Esophagus squamous epithelium (tissue), 4 donors: ENCODE data around the gene GTF2IRD1.

Experiments
- POLR2A ChIP-seq, 4 donors: fragments of 450-650 bp; IDR thresholded peaks; one replicate each; pipeline ENCODE4 v1.6.1; 2017; ENCODE audit warnings: antibody characterized with exemption in 4 of 4, mild to moderate bottlenecking in 4 of 4, moderate library complexity in 3 of 4
- TF ChIP-seq, protein P1 (sequence below), 6 experiments: fragments of 450-650 bp in 4 of 6; fragments of 200-600 bp in 2 of 6; sonication (generic) in 2 of 6; IDR thresholded peaks; one replicate each; pipeline ENCODE4 v1.5.1; 2016 to 2019; ENCODE audit warnings: antibody characterized with exemption in 6 of 6, mild to moderate bottlenecking in 4 of 6, moderate library complexity in 4 of 6

DNA sequence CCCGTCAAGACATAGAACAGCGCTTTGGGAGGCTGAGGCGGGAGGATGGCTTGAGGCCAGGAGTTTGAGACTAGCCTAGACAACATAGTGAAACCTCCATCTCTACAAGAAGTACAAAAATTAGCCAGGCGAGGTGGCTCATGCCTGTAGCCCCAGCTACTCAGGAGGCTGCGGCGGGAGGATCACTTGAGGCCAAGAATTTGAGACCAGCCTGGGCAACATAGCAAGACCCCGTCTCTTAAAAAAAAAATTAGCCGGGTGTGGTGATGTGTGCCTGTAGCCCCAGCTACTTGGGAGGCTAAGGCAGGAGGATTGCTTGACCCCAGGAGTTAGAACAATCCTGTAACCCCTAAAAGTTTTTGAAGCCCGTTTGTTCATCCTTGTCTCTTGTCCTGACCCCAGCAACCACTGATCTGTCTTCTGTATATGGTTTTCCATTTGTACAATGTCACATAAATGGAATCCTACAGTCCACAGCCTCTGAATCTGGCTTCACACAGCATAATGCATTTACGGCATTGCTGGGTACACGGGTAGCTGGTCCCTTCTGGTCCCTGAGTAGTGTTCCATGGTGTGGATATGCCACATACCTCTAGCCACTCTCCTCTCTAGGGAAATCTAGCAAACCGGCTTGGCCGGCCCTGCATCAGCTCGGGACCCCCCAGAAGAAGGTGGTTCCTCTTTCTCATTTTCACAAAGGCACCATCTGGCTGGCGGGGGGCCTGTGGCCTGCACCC, 8.4 kb downstream of the GTF2IRD1 start:
- TF ChIP-seq POLR2A (IDR thresholded peaks at IDR 0.05): no peak
- TF ChIP-seq, protein P1, sequence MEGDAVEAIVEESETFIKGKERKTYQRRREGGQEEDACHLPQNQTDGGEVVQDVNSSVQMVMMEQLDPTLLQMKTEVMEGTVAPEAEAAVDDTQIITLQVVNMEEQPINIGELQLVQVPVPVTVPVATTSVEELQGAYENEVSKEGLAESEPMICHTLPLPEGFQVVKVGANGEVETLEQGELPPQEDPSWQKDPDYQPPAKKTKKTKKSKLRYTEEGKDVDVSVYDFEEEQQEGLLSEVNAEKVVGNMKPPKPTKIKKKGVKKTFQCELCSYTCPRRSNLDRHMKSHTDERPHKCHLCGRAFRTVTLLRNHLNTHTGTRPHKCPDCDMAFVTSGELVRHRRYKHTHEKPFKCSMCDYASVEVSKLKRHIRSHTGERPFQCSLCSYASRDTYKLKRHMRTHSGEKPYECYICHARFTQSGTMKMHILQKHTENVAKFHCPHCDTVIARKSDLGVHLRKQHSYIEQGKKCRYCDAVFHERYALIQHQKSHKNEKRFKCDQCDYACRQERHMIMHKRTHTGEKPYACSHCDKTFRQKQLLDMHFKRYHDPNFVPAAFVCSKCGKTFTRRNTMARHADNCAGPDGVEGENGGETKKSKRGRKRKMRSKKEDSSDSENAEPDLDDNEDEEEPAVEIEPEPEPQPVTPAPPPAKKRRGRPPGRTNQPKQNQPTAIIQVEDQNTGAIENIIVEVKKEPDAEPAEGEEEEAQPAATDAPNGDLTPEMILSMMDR (IDR thresholded peaks at IDR 0.05): no peak
